DMS53 treated with DMSO at 0.1 percent for 48 hours (cell line): Measurements from ENCODE around the gene GPR179.
"Not testable (repeated sequence)": the region's sequence is repeated elsewhere in the genome, so short reads cannot be mapped to it uniquely, and the experiment has no call there.

ENCODE experiments used
- DNase-seq: peaks from one replicate; lab custom pipeline; 2025; ENCODE audit not compliant: unreplicated experiment; lab: John Stamatoyannopoulos, UW

The GPR179 gene

DNA sequence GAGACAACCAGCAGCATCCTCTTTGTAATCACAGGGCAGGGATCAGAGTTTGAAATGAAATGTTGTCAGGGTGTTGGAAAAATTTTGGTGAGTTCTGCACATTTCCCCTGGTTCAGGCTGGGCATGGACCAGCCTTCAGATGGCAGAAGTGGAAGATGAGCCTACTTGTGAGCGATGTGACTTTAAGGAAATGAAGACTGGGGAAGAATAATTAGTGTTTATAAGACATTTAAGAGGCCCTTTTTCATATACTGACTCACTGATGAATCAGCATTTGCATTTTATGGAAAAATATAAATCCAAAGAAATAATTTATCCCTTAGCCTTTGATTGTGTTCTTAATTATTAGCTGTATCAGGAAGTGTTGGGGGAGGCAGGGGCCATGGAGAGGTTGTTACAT lies 20.9 kb downstream of the GPR179 start:
- DNase-seq, result no peak

DNA sequence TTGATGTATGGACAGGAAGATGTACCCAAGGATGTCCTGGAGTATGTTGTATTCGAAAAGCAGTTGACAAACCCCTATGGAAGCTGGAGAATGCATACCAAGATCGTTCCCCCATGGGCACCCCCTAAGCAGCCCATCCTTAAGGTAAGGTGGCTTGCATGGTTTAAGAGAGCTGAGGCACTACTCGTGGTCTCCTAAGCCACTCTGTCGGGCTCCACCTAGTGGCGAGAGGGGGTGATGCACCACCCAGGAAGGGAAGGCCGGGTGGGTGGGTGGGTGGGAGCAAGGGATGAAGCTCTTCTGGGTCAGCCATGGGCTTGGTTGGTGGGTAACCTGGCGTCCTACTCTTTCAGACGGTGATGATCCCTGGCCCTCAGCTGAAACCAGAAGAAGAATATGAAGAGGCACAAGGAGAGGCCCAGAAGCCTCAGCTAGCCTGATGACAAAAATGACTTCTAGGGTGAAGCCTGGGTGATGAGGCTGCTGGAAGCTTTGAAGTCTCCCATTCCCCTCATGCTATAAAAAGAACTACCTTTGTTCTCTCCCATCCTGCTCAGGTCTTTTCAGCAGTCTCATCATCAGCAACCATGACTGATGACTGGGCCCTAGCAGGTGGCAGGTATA lies 21.5 kb downstream of the GPR179 start:
- DNase-seq, result peak; percentile 17

DNA sequence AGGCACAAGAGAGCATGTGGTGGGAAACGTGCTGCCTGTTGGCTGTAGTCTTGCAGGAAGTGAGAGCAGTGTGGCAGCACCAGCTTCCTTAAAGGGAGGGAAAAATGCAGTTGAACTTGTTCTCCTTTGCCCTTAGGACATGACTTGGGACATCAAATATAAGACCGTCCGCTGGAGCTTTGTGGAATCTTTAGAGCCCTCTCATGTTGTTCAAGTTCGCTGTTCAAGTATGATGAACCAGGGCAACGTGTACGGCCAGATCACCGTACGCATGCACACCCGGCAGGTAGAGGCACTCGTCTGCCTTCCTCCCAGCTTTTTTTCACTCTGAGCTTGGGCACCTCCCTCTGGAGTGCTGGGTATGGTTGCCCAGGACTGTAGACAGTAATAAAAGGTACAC lies 23.3 kb downstream of the GPR179 start:
- no peak for DNase-seq

DNA sequence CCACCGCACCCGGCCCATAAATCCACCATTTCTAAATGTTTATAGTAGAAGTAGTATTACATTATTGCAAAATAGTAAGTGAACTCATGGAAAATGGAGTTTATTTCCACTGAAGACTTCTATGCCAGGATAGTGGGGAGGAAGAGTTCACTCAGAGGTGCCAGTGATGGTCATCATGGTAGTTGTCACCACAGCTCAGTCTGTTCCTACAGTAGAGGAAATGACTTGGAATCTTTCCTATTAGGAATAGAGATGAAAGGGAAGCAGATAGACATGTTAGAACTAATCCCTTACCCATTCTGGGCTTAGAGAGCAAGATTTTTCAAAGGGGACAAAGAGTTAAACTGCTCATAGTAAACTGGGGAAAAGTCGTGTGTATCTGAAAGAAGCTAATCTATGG lies 26.7 kb downstream of the GPR179 start:
- DNase-seq, result no peak

DNA sequence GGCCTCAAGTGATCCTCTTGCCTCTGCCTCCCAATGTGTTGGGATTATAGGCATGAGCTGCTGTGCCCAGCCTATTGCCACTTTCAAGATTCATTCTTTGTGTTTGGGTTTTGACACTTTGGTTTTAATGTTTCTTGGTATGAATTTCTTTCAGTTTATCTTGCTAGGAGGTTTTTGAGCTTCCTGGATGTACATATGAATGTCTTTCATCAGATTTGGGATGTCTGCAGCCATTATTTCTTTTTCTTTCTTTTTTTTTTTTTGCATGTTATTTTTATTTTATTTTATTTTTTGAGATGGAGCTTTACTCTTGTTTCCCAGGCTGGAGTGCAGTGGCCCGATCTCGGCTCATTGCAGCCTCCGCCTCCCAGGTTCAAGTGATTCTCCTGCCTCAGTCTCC lies 28.3 kb downstream of the GPR179 start:
- no peak for DNase-seq

DNA sequence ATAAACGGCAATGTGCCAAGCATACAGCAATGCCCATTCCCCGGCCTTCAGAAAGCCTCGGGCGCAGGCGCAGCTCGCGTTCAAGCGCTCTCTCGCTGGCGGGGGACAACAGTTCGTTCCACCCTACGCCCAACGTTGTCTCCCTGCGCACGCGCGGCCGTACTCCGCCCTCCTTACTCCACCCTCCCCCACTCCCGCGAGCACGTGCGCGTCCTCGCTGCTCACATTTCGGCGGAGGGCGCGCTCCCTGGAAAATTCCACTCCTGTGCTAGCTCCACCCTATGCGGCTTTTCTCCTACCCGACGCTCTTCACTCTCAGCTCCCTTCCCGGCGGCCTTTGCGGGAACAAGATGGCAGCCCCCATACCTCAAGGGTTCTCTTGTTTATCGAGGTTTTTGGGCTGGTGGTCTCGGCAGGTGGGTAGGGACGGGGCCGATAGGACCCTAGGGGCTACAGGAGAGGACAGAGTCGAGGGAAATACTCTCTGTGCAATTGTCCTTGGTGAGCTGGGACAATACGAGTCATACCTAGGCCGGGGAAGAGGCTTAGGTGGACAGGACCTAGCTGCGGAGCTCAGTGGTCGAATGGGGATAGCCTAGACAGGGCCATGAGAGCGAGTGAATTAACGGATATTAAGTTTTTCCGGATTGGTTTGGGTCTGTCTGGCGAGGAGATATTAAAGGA lies 46.8 kb downstream of the GPR179 start, which contains the start of gene MRPL45:
TSS of gene MRPL45 (plus strand) at position 335 of the 684 bp plus-strand sequence. CDS start at position 351, 16 bp downstream.
- DNase-seq, result peak; percentile 69

DNA sequence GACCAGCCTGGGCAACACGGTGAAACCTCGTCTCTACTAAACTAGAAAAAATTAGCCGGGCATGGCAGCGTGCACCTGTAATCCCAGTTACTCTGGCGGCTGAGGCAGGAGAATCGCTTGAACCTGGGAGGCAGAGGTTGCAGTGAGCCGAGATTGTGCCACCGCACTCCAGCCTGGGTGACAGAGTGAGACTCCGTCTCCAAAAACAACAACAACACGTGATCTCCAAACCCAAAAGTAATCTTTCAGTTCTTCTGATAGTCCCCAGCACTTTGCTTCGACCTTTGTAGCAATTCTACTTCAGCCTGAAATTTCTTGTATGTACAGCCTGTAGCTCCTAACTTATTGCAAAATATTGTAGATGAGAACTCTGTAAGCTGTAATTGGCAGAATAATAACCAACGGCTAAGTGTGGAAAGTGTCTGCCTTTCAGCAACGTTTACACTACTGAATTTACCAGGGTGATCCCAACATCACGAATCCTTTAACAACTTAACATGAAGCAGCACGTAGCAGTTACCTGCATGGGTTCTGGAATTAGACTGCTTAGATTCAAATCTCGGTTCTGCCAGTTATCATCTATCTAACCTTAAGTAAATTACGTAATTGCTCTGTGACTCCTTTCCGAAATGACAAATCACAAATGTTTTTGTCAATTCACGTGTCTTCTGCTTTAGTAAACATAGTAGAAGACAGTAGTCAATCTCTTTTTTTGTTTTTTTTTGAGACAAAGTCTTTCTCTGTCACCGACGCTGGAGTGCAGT lies 48.0 kb downstream of the GPR179 start:
- not testable (repeated sequence) for DNase-seq

DNA sequence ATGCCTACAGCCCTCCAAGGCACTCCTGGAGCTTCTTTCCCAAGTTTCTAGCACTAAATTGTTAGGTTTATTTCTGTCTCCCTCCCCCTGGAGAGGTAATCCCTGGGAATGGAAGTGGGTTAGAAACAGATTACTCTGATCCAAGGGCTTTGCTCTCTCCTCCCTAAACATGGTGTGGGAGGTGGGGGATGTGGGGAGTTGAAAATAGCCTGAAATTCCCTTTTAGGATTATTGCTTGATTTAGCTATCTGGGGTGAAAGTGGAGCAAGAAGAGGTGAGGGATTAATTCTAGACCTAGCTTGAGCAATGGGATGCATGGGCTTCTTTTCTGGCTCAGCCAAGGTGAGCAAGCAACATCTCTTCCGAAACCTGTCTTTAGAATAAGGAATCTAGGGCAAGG lies 54.0 kb downstream of the GPR179 start:
- DNase-seq, result not testable (repeated sequence)

DNA sequence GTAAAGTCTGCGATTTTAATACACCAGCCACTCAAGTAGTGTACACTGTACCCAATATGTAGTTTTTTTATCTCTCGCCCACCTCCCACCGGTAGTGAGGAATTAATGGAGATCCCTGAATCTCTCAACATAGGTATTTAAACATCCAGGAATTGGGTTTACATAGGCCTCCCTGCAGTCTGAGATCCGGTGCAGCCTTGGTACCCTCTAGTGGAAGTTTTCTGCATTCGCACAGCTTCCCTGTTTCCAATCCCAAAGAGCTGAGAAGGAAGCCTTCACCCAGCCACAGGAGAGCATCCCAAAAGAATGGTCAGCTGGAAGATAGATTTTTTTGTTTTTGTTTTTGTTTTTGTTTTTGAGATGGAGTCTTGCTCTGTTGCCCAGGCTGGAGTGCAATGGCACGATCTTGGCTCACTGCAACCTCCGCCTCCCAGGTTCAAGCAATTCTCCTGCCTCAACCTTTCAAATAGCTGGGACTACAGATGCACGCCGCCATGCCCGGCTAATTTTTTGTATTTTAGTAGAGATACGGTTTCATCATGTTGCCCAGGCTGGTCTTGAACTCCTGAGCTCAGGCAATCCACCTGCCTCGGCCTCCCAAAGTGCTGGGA lies 55.4 kb downstream of the GPR179 start:
- DNase-seq, result not testable (repeated sequence)

DNA sequence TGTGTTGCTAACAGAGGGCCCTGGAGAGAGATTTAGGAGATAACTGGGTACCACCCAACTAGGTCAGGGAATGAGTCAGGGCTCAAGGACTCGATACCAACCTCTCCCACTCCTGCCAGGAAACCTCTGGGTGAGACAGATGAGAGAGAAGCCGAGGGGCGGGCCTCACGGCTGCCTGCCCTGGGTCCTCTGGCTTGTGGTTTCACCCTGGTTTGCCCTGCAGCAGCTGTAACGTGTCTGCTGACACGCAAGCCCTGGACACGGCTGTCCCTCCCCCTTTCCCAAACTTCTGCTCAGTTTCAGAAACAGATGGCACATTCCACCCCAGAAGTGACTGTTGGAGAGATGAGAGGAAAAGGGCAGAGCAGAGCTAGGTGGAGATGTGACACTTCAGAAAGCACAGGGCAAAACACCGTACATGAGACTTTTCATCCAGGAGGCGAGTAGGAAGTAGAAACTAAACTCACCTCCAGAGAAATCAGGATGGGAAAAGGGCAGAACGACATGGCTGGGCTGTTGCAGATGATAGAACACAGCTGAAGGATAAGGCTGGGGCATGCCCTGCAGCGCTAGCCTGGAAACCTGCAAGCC lies 57.2 kb downstream of the GPR179 start:
- DNase-seq, result peak; percentile 31

DNA sequence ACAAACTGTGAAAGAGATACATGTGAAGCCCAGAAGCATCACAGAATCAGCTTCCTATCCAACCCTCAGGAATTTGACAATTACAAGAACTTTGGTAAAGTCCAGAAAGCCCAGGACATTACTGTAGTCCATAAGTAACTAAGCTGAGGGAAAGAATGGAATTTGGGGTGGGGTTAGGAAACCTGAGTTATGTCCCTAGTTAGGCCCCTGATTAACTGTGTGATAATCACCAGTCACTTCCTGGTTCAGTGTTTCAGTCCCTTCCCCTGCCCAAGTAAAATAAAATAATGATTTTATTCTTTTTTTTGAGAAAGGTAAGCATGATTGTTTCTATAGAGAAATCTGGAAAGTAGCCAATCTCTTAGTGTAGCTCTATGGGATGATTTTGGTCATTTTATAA lies 57.8 kb downstream of the GPR179 start:
- DNase-seq, result not testable (repeated sequence)
